GM18508 (cell line): ENCODE results near the gene REV1.
"Not testable (repeated sequence)": the region's sequence is repeated elsewhere in the genome, so short reads cannot be mapped to it uniquely, and the experiment has no call there.

ENCODE experiments used
- ATAC-seq: cut with Tn5 transposase; IDR thresholded peaks from one replicate; pipeline ENCODE4 v1.9.1; 2021; ENCODE audit warnings: moderate number of reproducible peaks; ENCODE audit not compliant: insufficient read depth, unreplicated experiment

The REV1 gene

GRCh38 chr2:99373144-99373543 lies 116.7 kb downstream of the REV1 start:
- no peak for ATAC-seq

GRCh38 chr2:99368854-99369253 lies 121.0 kb downstream of the REV1 start:
- ATAC-seq, result not testable (repeated sequence)

- ATAC-seq, result no peak
These were observed 124.2 kb downstream of the REV1 start for GRCh38 chr2:99365661-99366060.

GRCh38 chr2:99356853-99357252 lies 133.0 kb downstream of the REV1 start:
- ATAC-seq, result no peak

- not testable (repeated sequence) for ATAC-seq
These were observed 135.0 kb downstream of the REV1 start for GRCh38 chr2:99354825-99355224.

- no peak for ATAC-seq
These were observed 135.7 kb downstream of the REV1 start for GRCh38 chr2:99354070-99354469.
